HG03521 (cell line): ENCODE results near the gene GOLGA6L10.
"Not testable (repeated sequence)": the region's sequence is repeated elsewhere in the genome, so short reads cannot be mapped to it uniquely, and the experiment has no call there.

Experiments used
- ATAC-seq: cut with Tn5 transposase; IDR thresholded peaks from one replicate; pipeline ENCODE4 v1.9.1; 2021; ENCODE audit warnings: mild to moderate bottlenecking, moderate library complexity; ENCODE audit not compliant: unreplicated experiment

GOLGA6L10 gene, protein sequence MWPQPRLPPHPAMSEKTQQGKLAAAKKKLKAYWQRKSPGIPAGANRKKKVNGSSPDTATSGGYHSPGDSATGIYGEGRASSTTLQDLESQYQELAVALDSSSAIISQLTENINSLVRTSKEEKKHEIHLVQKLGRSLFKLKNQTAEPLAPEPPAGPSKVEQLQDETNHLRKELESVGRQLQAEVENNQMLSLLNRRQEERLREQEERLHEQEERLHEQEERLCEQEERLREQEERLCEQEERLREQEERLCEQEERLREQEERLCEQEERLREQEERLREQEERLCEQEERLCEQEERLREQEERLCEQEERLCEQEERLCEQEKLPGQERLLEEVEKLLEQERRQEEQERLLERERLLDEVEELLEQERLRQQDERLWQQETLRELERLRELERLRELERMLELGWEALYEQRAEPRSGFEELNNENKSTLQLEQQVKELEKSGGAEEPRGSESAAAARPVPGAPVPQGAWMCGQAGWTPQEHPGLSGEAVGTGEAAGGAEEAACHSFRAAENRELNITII

DNA sequence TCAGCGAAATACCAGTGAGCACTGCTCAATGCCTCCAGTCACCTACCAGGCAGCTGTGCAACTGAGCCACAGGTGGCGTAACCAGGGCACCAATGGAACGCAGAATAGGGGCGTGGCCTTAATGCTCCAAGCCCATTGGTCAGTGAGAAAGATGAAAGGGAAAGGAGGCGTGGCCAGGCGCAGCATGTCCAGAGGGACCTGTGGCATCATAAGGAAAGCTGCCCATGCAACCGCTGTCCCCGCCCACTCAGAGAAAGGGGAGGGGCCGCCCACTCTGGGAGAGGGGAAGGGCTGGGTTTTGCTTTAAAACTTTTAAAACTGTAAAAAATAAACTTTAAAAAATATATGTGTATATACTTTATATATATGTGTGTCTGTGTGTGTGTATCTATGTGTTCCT lies at the start of gene GOLGA6L10:
TSS of gene GOLGA6L10 (minus strand) at position 101 of the 400 bp plus-strand sequence. CDS start at position 1, 100 bp downstream.
- not testable (repeated sequence) for ATAC-seq

DNA sequence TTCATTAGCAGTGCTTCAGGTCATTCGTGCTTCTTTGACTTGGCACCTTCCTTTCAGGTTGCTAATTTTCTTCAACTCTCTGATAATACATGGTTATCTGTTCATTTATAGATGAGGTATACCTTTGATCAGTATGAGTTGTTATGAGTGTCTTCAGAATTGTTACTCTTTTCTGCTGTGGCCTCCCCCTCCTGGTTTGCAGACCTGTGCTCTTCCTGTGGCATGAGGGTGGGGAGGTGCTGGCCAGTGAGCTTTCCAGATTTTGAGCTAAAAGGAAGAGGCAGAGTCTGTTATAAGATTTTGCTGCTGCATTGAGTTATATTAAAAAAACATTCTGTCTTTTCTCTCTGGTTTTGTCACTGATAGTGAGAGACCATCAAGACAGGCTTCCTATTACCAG lies 49.5 kb upstream of the GOLGA6L10 start:
- no peak for ATAC-seq

- no peak for ATAC-seq
Observed at GRCh38 chr15:82397817-82398216, 48.5 kb upstream of the GOLGA6L10 start.

DNA sequence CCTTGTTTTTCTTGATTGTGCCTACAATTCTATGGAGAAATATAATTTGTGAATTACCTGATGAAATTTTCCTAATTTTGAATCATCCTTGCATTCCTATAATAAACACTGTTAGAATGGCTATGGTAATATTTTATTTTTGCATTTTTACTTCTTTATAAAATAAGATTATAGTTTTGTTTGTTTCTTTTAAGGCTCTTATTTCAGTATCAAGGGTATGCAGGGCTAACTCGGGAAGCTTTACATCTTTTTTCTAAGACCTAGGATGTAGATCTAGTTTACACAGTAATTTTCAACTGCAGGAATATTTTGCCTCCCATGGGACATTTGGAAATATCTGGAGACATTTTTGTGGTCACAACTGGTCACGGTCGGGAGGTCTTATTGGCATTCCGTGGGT lies 46.5 kb upstream of the GOLGA6L10 start:
- ATAC-seq: not testable (repeated sequence)

- ATAC-seq: no peak
Observed at GRCh38 chr15:82393671-82394070, 44.4 kb upstream of the GOLGA6L10 start.

DNA sequence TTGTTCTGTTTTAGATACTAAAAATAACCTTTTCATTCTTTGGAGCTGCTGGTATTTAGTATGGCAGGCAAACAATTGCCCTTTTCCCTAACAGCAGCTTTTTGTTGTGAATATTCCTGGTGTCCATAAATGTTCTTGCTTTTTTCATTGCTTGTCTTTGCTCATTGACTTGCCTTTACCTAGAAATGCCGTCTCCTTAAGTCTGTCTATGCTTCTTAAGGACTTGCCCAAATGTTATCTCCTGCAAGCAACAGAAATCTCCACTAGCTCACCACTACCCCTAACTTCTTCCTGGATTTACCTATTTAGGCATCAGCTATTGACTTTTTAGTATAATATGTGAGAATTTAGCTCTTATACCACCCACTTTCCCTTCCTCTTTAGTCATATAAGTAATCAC lies 42.8 kb upstream of the GOLGA6L10 start:
- not testable (repeated sequence) for ATAC-seq

- not testable (repeated sequence) for ATAC-seq
Observed at GRCh38 chr15:82390152-82390551, 40.9 kb upstream of the GOLGA6L10 start.

DNA sequence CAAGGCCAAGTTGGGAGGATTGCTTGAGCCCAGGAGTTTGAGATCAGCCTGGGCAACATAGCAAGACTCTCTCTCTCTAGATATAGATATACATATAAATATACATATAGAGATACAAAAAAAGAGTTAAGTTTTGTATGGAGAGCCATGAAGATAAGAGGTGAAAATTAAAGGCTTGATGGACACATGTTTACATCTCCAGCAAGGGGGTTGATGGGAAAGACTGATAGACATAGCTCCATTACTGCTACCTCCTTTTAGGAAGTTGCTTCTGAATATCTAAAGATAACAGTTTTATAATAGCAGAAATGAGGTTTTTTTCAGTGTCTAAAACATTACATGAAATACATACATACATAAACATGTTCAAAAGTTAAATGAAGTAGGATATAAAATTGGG lies 37.9 kb upstream of the GOLGA6L10 start:
- ATAC-seq: not testable (repeated sequence)

- not testable (repeated sequence) for ATAC-seq
Observed at GRCh38 chr15:82381330-82381955, 32.2 kb upstream of the GOLGA6L10 start.

- ATAC-seq: not testable (repeated sequence)
Observed at GRCh38 chr15:82379552-82379951, 30.3 kb upstream of the GOLGA6L10 start.

DNA sequence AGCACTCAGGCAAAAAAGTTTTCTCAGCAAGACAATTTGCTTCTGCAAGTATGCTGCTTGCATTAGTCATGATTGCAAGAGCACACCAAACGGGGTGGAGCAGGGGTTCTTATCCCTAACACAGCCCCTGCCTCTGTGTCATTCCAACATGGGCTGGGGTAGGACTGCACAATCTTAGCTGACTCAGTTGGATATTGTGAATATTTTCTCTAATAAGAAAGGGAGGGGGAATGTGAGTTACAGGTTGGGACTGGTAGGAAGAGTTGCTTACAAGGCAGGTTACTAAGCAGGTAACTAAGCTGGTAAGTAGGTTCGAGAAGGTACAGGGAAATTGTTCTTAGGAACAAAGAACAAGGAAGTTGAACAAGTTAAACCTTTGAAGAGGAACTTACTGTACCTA lies 24.4 kb upstream of the GOLGA6L10 start:
- not testable (repeated sequence) for ATAC-seq

DNA sequence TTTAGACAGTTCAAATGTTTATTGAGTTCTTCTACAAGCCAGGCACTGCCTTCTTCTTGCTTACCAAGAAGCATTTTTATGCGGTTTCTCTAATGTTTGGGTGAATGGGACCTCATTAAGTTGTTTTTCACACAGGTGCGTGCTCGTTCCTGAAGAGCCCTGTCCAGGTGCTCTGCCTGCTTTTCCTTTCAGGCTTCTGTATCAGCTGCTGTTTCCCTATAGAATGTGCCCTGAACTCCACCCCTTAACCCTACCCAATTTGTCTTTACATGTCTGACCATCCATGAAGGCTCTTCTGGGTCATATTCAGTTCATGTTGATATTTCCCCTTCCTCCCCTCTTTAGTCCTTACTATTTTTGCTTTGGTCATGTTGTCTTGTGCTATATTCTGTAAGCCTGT lies 22.4 kb upstream of the GOLGA6L10 start:
- no peak for ATAC-seq

DNA sequence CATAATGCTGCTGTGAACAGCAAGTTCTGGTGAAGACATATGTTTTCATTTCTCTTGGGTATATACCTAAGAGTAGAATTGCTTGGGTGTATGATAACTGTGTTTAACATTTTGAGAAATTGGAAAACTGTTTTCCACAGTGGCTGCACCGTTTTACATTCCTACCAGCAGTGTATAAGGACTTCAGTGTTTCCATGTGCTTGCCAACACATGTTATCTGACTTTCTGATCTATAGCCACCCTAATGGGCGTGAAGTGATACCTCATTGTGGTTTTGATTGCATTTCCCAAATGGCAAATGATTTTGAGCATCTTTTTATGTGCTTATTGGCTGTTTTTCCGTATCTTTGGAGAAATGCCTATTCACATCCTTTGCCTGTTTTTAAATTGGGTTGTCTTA lies 18.5 kb upstream of the GOLGA6L10 start:
- not testable (repeated sequence) for ATAC-seq

DNA sequence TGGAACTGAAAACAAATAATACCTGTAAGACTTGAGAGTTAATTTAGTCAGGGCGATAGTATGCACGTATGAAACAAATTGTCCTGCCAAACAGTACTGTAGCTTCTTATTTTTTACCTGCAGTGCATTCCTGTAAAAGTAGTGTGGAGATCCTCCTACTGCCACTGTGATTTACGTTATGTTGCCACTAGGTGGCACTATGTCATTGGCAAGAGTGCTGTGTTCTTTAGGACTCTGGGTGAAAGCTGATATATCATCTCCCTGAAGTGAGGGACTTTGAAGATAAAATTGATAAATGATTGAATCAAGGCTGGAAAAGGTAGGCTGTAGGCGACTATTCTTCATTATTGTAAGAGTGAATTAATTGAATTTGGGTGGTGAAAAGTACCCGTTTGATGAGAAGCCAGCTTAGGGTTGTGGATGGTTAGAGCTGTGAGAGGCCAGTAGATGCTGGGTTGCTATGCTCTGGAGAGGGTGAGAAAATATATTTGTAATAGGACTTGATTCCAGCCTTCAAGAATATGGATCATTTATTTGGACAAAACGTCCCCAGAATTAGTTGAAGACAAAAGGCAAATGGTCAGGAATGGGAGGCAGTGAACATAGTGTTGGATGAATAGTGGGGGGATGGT lies 16.5 kb upstream of the GOLGA6L10 start:
- ATAC-seq: peak; percentile 86

- ATAC-seq: not testable (repeated sequence)
Observed at GRCh38 chr15:82364548-82364947, 15.3 kb upstream of the GOLGA6L10 start.

DNA sequence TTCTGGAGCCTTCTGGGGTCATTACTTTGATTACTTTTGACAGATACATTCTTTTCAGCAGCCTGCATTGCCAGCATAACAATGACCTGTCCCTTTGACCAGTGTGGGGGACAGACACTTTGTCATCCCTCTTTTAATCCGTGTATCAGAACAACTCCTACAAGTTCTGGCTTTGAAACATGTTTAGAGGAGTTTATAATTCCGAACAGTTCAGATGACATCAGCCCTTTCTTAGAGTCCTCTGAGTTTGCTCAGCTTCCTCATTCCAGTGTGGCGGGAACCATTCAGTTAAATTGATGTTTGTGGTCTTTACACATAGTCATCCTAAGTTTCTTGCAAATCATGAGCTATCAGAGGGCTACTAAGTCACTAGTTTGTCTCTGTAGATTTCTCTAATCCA lies 13.5 kb upstream of the GOLGA6L10 start:
- ATAC-seq: not testable (repeated sequence)

DNA sequence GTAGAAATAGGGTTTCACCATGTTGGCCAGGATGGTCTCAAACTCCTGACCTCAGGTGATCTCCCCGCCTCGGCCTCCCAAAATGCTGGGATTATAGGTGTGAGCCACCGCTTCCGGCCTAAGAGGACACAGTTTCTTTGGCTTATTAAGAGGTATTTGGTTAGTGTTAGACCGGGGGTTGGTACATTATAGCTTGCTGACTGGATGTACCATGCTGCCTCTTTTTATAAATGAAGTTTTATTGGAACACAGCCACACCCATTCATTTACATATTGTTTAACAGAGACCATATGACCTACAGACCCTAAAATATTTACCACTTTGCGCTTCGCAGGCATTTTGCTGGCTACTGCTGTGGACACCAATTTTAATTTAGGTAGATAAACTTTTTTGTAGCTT lies 11.3 kb upstream of the GOLGA6L10 start:
- ATAC-seq: not testable (repeated sequence)

DNA sequence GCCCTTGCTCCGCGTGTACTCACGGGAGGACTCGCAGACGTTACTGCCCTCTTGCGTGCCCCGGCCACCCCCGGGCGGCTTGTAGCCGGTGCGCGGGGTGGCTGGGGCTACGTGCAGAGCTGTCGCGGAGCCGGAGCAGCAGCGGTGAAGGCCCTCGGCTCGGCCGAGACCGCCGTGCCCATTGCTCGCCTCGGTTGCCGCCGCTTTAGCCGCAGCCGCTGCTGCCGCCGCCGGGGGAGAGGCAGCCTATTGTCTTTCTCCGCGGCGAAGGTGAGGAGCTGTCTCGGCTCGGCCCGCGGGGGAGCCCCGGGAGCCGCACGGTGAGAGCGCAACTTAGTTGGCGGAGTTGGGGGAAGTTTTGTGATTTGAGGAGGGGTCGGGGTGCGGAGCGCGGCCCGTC lies 5.8 kb upstream of the GOLGA6L10 start:
- not testable (repeated sequence) for ATAC-seq

- ATAC-seq: not testable (repeated sequence)
Observed at GRCh38 chr15:82354546-82354945, 5.3 kb upstream of the GOLGA6L10 start.

DNA sequence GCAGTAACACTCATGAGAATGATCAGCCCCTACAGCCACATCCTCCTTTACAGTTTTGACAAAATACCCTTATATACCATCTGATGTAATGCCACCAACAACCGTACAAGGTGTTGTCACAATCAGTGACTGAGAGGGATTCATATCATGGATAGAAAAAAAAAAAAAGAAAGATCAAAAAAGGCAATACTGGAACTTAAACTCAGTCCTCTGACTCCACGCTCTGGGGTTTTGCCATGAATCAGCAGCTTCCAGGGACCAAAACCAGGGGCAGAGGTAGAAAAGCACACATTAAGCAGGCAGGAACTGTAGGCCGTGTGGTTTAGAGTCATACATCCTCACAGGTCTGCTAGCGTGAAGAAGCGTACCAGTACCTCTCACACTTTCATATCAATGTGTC lies 1.6 kb downstream of the GOLGA6L10 start:
- ATAC-seq: not testable (repeated sequence)

DNA sequence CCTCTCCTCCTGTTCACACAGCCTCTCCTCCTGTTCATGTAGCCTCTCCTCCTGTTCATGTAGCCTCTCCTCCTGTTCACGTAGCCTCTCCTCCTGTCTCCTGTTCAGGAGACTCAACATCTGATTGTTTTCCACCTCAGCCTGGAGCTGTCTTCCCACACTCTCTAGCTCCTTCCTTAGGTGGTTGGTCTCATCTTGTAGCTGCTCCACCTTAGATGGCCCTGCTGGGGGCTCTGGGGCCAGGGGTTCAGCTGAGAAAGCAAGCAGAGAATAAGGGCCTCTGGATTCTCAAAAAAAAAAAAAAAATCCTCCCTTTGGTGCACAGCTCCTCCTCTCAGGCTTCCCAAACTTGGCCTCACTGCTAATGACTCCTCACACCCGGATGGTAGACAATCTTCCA lies 4.1 kb downstream of the GOLGA6L10 start:
- ATAC-seq: not testable (repeated sequence)
